Panc1 (cell line): Measurements from ENCODE around the gene CHST13. TPM values are rescaled to one million over a fixed set of nuclear protein-coding genes. Genes with fewer than 3 reads are reported as not detected.
"Not testable (repeated sequence)": the region's sequence is repeated elsewhere in the genome, so short reads cannot be mapped to it uniquely, and the experiment has no call there.

Source experiments
- ATAC-seq: fragments of 200-7000 bp; cut with Tn5 transposase; 2 replicates; pipeline ENCODE4 v1.9.1; 2020; ENCODE audit warnings: mild to moderate bottlenecking, moderate library complexity
- BruUV-seq: library from RNA; stranded (reverse); fragments of 400-500 nt; replicated peaks from 2 replicates; lab custom pipeline; 2021; lab: Mats Ljungman, UMichigan
- CTCF ChIA-PET: fragments of 300-600 bp; sonication (Branson Sonifier 250); formaldehyde crosslinking; loops from one replicate; lab custom pipeline; 2022; ENCODE audit warnings: antibody characterized with exemption; lab: Charles Lee
- POLR2A ChIA-PET: fragments of 300-600 bp; sonication (Branson Sonifier 250); formaldehyde crosslinking; loops from one replicate; lab custom pipeline; 2022; ENCODE audit warnings: antibody characterized with exemption; lab: Charles Lee
- DNase-seq: peaks from one replicate; pipeline ENCODE4 v3.0.0-alpha.2; 2010; ENCODE audit warnings: low read depth, low spot score
- H3K27ac ChIP-seq: 2 replicates; pipeline ENCODE4 v1.5.1; 2011; ENCODE audit warnings: mild to moderate bottlenecking, low read length, inconsistent platforms
- H3K27me3 ChIP-seq: fragments of 200-500 bp; sonication (Bioruptor generic); 2 replicates; pipeline ENCODE4 v1.6.0; 2014; ENCODE audit warnings: low read length, inconsistent platforms; ENCODE audit not compliant: control insufficient read depth, insufficient read depth
- H3K36me3 ChIP-seq: fragments of 200-500 bp; sonication (Bioruptor generic); 2 replicates; pipeline ENCODE4 v1.5.1; 2014; ENCODE audit warnings: inconsistent platforms, mild to moderate bottlenecking, low read length, moderate library complexity; ENCODE audit not compliant: control insufficient read depth, insufficient read depth
- H3K4me1 ChIP-seq: 2 replicates; pipeline ENCODE4 v1.5.1; 2011; ENCODE audit warnings: inconsistent platforms, mild to moderate bottlenecking, low read length, moderate library complexity; ENCODE audit not compliant: control insufficient read depth, insufficient read depth
- H3K4me3 ChIP-seq, 2 experiments: 2 replicates each; pipeline ENCODE4 v1.5.1; 2011 to 2012; ENCODE audit warnings: low read depth in 2 of 2, low read length in 2 of 2, mild to moderate bottlenecking in 2 of 2, inconsistent platforms in 1 of 2, moderate library complexity in 1 of 2
- H3K9me3 ChIP-seq: fragments of 200-500 bp; sonication (Bioruptor generic); 2 replicates; pipeline ENCODE4 v1.5.1; 2014; ENCODE audit warnings: low read depth, mild to moderate bottlenecking, inconsistent platforms, low read length, moderate library complexity; ENCODE audit not compliant: control insufficient read depth, insufficient read depth
- CTCF ChIP-seq: fragments of 450-650 bp; IDR thresholded peaks from 2 replicates; pipeline ENCODE4 v1.5.1; 2017; ENCODE audit warnings: mild to moderate bottlenecking
- POLR2AphosphoS5 ChIP-seq: IDR thresholded peaks from 2 replicates; pipeline ENCODE4 v1.6.1; 2012; ENCODE audit warnings: mild to moderate bottlenecking, low read depth, low read length, moderate library complexity
- REST ChIP-seq, 2 experiments: IDR thresholded peaks; 2 replicates each; pipeline ENCODE4 v1.6.1; 2011 to 2012; ENCODE audit warnings: low read depth in 2 of 2, control low read depth in 1 of 2, low read length in 1 of 2, mild to moderate bottlenecking in 1 of 2, moderate library complexity in 1 of 2; ENCODE audit not compliant: insufficient read depth in 1 of 2
- SIN3A ChIP-seq: IDR thresholded peaks from 2 replicates; pipeline ENCODE4 v1.6.1; 2012; ENCODE audit warnings: low read depth, mild to moderate bottlenecking, low read length, moderate library complexity, borderline replicate concordance; ENCODE audit not compliant: insufficient read depth
- TCF7L2 ChIP-seq: IDR thresholded peaks from 2 replicates; pipeline ENCODE4 v1.6.1; 2011; ENCODE audit warnings: mild to moderate bottlenecking, low read depth, low read length, inconsistent platforms
- in situ Hi-C: cut with HindIII; loops from 2 replicates; pipeline ENCODE4 v1.10.0; 2016; ENCODE audit warnings: low sequenced_read_pairs, low pct_unique_long_range_greater_than_20kb
- intact Hi-C: fragments of 100-400 bp; cut with micrococcal nuclease; formaldehyde crosslinking; loops from one replicate; pipeline ENCODE4 v1.10.0; 2022; ENCODE audit not compliant: unreplicated experiment
- total RNA-seq: library from RNA; stranded (reverse); gene quantifications from one replicate; pipeline ENCODE4 v1.2.1, GENCODE V29; 2021; ENCODE audit not compliant: unreplicated experiment

The CHST13 gene
- total RNA-seq, 1 experiment from 2014 or later: 0.64 TPM

DNA sequence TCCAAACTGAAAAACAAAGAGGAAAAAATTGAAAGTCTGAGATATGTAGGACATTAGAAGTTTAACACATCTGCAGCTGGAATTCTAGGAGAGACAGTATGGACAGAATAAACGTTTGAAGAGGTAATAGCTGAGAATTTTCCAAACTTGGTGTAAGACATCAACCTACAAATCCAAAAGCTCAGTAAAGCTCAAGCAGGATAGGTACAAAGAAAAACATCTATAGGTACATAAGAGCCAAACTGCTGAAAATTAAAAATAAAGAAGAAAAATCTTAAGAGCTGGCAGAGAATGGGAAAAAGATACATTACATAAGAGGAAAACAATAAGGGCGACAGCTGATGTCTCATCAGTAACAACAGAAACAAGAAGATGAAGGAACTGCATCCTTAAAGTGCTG, 57.6 kb downstream of the CHST13 start:
- no peak overlapping the region for H3K27ac ChIP-seq
- ATAC-seq: no peak
- intact Hi-C loops (loop anchor here (1.0 kb wide), 1 partner anchor 17 kb away; no protein-coding TSS in a partner anchor), in situ Hi-C loops (no loop called here)
- TF ChIP-seq SIN3A (no peak), CTCF (no peak)
- H3K9me3 ChIP-seq: no peaks in the 10 kb centered on the region
- POLR2A ChIA-PET: no interaction called here
- no peak overlapping the region for H3K4me3 ChIP-seq
- no peak for DNase-seq
- CTCF ChIA-PET: no interaction called here
- peaks cover 15% of the 10 kb centered on the region for H3K27me3 ChIP-seq
- H3K36me3 ChIP-seq: no peaks in the 10 kb centered on the region
- no peaks in the 10 kb centered on the region for H3K4me1 ChIP-seq
- BruUV-seq: no TSS peak

GRCh38 chr3:126582311-126582710, 58.4 kb downstream of the CHST13 start:
- intact Hi-C loops (no loop called here), in situ Hi-C loops (no loop called here)
- no peak for DNase-seq
- TF ChIP-seq SIN3A (no peak), POLR2AphosphoS5 (no peak), CTCF (no peak), REST (IDR thresholded peaks at IDR 0.05; ENCODE audit: insufficient read depth in 1 of 2, low read depth in 2 of 2, low read length in 1 of 2) (no peak), TCF7L2 (no peak)
- POLR2A ChIA-PET: no interaction called here
- H3K4me1 ChIP-seq: no peaks in the 10 kb centered on the region
- no peaks in the 10 kb centered on the region for H3K36me3 ChIP-seq
- no peak overlapping the region for H3K4me3 ChIP-seq
- no TSS peak for BruUV-seq
- H3K27me3 ChIP-seq: peaks cover 15% of the 10 kb centered on the region
- no peak for ATAC-seq
- H3K27ac ChIP-seq: no peak overlapping the region
- no peaks in the 10 kb centered on the region for H3K9me3 ChIP-seq
- CTCF ChIA-PET: no interaction called here

DNA sequence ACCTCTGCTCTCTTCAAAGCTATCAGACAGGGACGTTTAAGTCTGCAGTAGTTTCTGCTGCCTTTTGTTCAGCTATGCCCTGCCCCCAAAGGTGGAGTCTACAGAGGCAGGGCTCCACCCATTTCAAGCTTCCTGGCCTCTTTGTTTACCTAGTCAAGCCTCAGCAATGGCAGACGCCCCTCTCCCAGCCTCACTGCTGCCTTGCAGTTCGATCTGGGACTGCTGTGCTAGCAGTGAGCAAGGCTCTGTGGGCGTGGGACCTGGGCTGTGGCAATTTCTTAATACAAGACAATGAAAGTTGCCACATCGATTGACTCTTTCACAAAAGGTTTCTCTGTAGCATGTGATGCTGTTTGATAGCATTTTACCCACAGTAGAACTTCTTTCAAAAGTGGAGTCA, 67.6 kb downstream of the CHST13 start:
- ATAC-seq, H3K9me3 ChIP-seq, in situ Hi-C loops: not testable (repeated sequence)

More for the DNA sequence above, 67.6 kb downstream of the CHST13 start:
- CTCF ChIA-PET, intact Hi-C loops, H3K4me1 ChIP-seq, H3K4me3 ChIP-seq, BruUV-seq, H3K36me3 ChIP-seq, H3K27ac ChIP-seq, H3K27me3 ChIP-seq, DNase-seq: not testable (repeated sequence)
- POLR2A ChIA-PET: interaction anchor here (0.6 kb wide), 1 partner anchor 78 kb away, joined by 4 read pairs; no protein-coding TSS in a partner anchor

Other genes with a start within 250 kb of the CHST13 start
- 0.10 TPM for gene KLF15, start 166.7 kb upstream of the CHST13 start, total RNA-seq
- gene CFAP100, start 129.2 kb upstream of the CHST13 start, total RNA-seq: not detected
- 33.3 TPM for gene ZXDC, start 48.3 kb upstream of the CHST13 start, total RNA-seq
- gene UROC1, start 6.4 kb upstream of the CHST13 start, total RNA-seq: not detected
- not detected for gene C3orf22, start 34.8 kb downstream of the CHST13 start, total RNA-seq
- 17.2 TPM for gene TXNRD3, start 131.0 kb downstream of the CHST13 start, total RNA-seq
- gene CHCHD6, start 180.1 kb downstream of the CHST13 start, total RNA-seq: 31.5 TPM